ENCODE measurements around the gene ATP6V0C.
"Not testable (repeated sequence)": the region's sequence is repeated elsewhere in the genome, so short reads cannot be mapped to it uniquely, and the experiment has no call there.

Gene ATP6V0C

GRCh38 chr16:2543771-2544170 lies 30.0 kb downstream of the ATP6V0C start:
- not testable (repeated sequence) for DNase-seq (ENCODE audit: low read depth in 2 of 2)

DNA sequence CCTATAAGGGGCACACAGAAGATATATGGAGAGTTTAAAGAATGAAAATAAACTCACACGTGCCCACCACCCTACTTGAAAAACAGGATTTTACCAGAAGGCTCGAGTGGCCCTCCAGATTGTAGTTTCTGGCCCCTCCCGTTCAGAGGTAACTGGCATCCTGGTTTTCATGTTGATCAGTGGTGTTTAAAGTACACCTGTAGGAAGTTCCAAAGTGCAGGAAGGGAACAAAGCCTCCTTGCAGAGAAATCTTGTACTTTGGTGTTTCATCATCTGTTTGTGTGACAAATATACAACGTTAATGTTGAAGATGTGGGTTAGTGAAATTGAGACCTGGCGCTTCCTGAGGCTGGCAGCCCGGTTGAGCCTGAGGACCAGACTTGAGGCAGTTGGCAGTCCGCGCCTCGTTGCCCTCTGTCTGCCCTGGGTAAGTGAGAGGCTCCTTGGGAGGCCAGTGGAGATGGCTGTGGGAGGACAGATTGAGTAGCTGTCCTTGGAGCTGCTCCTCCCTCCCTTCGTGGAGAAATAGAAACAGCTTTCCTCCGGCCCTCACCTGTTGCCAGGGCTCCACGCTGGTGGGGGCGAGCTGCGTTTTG lies 36.6 kb downstream of the ATP6V0C start:
- DNase-seq (ENCODE audit: low read depth in 2 of 2): not testable (repeated sequence)

GRCh38 chr16:2551420-2551889 lies 37.7 kb downstream of the ATP6V0C start:
- not testable (repeated sequence) for DNase-seq (ENCODE audit: low read depth in 2 of 2)

DNA sequence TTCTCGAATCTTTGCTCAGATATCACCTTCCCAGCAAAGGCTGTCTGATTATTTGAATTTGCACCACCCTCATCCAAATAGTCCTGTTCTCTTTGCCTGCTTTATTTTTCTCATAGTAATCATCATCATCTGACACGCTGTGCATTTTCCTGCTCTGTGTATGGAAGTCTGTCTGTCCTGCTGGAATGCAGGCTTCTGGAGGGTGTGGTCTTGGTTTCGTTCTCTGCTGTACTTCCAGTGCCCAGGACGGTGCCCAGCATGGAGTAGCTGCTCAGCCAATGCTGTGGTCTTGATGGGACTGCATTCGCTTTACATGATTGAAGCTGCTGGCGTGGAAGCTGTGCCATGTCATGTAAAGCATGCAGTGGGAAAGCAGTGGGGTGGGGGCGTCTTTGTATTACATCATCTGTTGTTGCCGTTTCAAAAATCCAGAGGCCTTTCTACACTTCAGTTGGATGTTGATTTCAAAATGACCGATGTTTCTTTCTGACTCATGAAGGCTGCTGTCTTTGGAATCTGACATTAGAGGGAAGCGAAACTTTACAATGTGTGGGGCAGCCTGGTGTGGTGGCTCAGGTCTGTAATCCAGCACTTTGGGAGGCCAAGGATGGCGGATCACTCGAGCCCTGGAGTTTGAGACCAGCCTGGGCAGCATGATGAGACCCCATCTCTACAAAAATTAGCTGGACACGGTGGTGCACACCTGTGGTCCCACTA lies 41.1 kb downstream of the ATP6V0C start:
- not testable (repeated sequence) for DNase-seq (ENCODE audit: low read depth in 2 of 2)

DNA sequence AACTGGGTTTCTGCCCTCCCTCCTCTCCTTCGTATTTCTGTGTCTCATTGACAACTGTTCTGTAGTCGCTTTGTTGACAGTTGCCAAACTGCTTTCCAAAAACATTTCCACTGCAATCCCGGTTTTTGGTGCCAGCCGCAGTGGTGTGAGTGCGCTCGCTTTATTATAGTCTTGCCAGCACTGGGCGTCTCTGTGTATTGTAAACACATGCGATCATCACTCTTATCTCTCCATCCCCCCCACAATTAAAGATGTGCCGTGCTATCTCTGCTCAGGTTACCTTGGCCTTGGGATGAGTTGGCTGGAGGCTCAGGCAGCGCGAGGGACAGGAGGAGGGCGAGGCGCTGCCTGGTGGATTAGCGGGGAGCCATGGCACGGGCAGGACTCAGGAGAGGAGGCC lies 43.4 kb downstream of the ATP6V0C start:
- not testable (repeated sequence) for DNase-seq (ENCODE audit: low read depth in 2 of 2)

- DNase-seq (ENCODE audit: low read depth in 2 of 2): not testable (repeated sequence)
These were observed 46.5 kb downstream of the ATP6V0C start for GRCh38 chr16:2560131-2560797.

DNA sequence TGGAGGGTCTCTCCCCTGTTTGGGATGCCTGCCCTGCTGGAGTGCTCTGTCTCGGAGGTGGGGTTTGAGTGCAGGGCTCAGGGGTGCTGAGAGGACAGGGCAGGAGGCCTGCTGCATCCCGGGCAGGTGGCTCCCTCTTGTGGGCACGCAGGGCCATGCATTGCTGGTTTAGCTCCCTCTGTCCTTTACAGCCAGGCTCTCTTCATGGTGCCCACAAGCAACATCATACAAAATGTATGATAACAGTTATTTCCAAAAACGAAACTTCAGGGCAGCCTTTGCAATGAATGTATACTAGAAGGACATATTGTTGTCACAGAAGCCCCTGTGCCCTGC lies 47.0 kb downstream of the ATP6V0C start:
- peak; percentile 39 to 58 for DNase-seq (ENCODE audit: low read depth in 2 of 2)

- DNase-seq (ENCODE audit: low read depth in 2 of 2): not testable (repeated sequence)
These were observed 53.8 kb downstream of the ATP6V0C start for GRCh38 chr16:2567506-2567905.

DNA sequence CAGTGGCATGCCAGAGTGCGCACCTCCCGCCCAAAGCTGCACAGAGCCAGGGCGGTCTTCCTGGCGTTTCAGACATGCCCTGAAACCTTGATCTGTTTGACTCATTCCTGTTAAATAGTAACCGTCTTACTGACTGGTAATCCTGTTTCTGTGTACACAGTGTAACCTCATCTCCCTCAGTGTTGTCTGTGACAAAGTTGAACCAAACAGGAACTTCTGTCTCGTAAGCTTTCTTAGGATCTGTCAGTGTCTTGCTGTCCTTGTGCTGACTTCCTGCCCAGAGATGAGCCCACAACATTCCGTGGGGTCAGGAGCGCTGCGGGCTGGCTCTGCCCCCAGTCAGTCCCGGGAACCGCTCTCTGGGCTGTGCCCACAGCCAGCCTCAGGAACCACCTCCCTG lies 54.8 kb downstream of the ATP6V0C start:
- not testable (repeated sequence) for DNase-seq (ENCODE audit: low read depth in 2 of 2)

All from activated CD4-positive, alpha-beta T cell treated with anti-CD3 and anti-CD28 coated beads for 24 hours (primary cell).